OCI-M2 (cell line): ENCODE results near the gene TPPP2.
"Not testable (repeated sequence)": the region's sequence is repeated elsewhere in the genome, so short reads cannot be mapped to it uniquely, and the experiment has no call there.

ENCODE experiments used
- DNase-seq: peaks from one replicate; lab custom pipeline; 2025; ENCODE audit not compliant: unreplicated experiment; lab: John Stamatoyannopoulos, UW

Gene TPPP2

GRCh38 chr14:21029917-21030316 is at the start of gene TPPP2:
Gene TPPP2 (plus strand): TSS chr14:21030217. CDS start chr14:21030582, 365 bp downstream.
- DNase-seq, result no peak

- no peak for DNase-seq
Measured at GRCh38 chr14:20980906-20981305, 49.1 kb upstream of the TPPP2 start.

GRCh38 chr14:20982646-20983369 is 47.2 kb upstream of the TPPP2 start:
- DNase-seq, result no peak

GRCh38 chr14:20985650-20986049 is 44.4 kb upstream of the TPPP2 start:
- DNase-seq, result not testable (repeated sequence)

- DNase-seq, result no peak
Measured at GRCh38 chr14:20986811-20987210, 43.2 kb upstream of the TPPP2 start.

GRCh38 chr14:20988717-20989470 is 41.1 kb upstream of the TPPP2 start:
- no peak for DNase-seq

GRCh38 chr14:20989471-20989786 is 40.6 kb upstream of the TPPP2 start:
- DNase-seq, result no peak

GRCh38 chr14:20989787-20990600 is 40.0 kb upstream of the TPPP2 start, which contains the start of gene METTL17:
Gene METTL17 (plus strand): TSS chr14:20989980. CDS start chr14:20990003, 23 bp downstream.
- peak; percentile 89 for DNase-seq

GRCh38 chr14:20996521-20996920 is 33.5 kb upstream of the TPPP2 start:
- DNase-seq, result no peak

GRCh38 chr14:20997115-20997514 is 32.9 kb upstream of the TPPP2 start:
- DNase-seq, result no peak

- no peak for DNase-seq
Measured at GRCh38 chr14:20997564-20997963, 32.5 kb upstream of the TPPP2 start.

- no peak for DNase-seq
Measured at GRCh38 chr14:20998139-20998538, 31.9 kb upstream of the TPPP2 start.

GRCh38 chr14:20998674-20999366 is 31.2 kb upstream of the TPPP2 start, which contains the start of gene SLC39A2:
Gene SLC39A2 (plus strand): TSS chr14:20999293. CDS start chr14:20999447, 154 bp downstream.
- no peak for DNase-seq

GRCh38 chr14:20999591-20999990 is 30.4 kb upstream of the TPPP2 start:
- DNase-seq, result no peak

- no peak for DNase-seq
Measured at GRCh38 chr14:21001218-21001617, 28.8 kb upstream of the TPPP2 start.

- no peak for DNase-seq
Measured at GRCh38 chr14:21003788-21004346, 26.1 kb upstream of the TPPP2 start.

GRCh38 chr14:21009721-21010120 is 20.3 kb upstream of the TPPP2 start:
- not testable (repeated sequence) for DNase-seq

- no peak for DNase-seq
Measured at GRCh38 chr14:21011136-21011535, 18.9 kb upstream of the TPPP2 start.

GRCh38 chr14:21014761-21015190 is 15.2 kb upstream of the TPPP2 start:
- DNase-seq, result peak; percentile 91

GRCh38 chr14:21015312-21015711 is 14.7 kb upstream of the TPPP2 start:
- DNase-seq, result no peak
